OCI-LY7 (cell line): ENCODE results near the gene SFXN5.

Experiments
- CTCF ChIP-seq: fragments of 200-600 bp; sonication (generic); conservative IDR thresholded peaks from 2 replicates; pipeline ENCODE4 v1.5.1; 2014; ENCODE audit warnings: mild to moderate bottlenecking, antibody characterized with exemption, low read length, moderate library complexity, mixed read lengths
- EZH2phosphoT487 ChIP-seq: fragments of 200-600 bp; sonication (generic); IDR thresholded peaks from 2 replicates; pipeline ENCODE4 v1.6.1; 2018; ENCODE audit warnings: low read depth, borderline replicate concordance, mild to moderate bottlenecking, mixed run types, antibody characterized with exemption, low read length, moderate library complexity, mixed read lengths

DNA sequence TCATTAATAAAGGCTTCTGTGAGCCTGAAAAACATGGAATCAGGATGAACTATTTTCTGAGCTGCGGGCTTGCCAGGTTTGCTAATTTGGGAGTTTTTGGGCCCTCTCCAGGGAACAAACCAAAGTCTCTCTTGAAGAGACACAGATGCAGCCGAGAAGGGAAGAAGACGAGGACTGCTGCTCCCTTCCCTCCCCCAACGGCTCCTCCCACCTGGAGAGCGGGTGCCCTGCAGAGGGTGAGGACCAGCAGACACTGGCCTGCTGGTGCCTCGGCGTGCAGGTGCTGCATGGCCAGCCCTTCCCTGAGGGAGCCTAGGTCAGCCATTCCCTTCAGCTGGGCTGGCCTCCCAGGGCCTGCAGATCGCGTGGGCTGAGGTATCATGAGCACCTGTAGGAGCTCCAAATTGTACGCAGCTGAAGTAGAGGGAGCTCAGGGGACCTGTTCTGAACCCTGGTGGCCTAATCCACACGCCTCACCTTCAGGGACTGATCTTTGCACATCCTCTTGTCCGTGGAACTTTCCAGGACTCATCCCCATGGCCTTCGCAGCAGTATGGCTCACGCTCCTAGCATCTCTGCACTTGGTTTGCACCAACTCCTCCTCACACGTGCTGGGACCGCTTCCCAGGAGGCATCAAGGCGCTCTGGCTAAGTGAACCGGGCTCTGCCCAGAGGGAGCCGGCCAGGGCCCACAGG, 134.7 kb downstream of the SFXN5 start:
- TF ChIP-seq CTCF, result no peak
- no peak for TF ChIP-seq EZH2phosphoT487
